GM12878 (cell line): ENCODE data around the gene MYT1. TPM values are rescaled to one million over a fixed set of nuclear protein-coding genes. Genes with fewer than 3 reads are reported as not detected.

Source experiments
- ATAC-seq: fragments of 200-7000 bp; cut with Tn5 transposase; 3 replicates; pipeline ENCODE4 v1.9.1; 2020; ENCODE audit warnings: mild to moderate bottlenecking, moderate library complexity
- BruUV-seq: library from RNA; stranded (reverse); fragments of 400-500 nt; replicated peaks from 2 replicates; lab custom pipeline; 2021; lab: Mats Ljungman, UMichigan
- CTCF ChIA-PET: fragments of 300-600 bp; sonication (Branson Sonifier 250); formaldehyde crosslinking; extraction: SDS; loops from one replicate; lab custom pipeline; 2021; ENCODE audit warnings: inconsistent platforms; lab: Yijun Ruan, JAX
- POLR2A ChIA-PET: fragments of 350-600 bp; formaldehyde crosslinking; extraction: SDS; loops from one replicate; lab custom pipeline; 2021; ENCODE audit warnings: inconsistent platforms; lab: Charles Lee
- RAD21 ChIA-PET: fragments of 300-600 bp; sonication (Branson Sonifier 250); formaldehyde crosslinking; loops from one replicate; lab custom pipeline; 2023; ENCODE audit warnings: antibody characterized with exemption; ENCODE audit not compliant: unreplicated experiment; lab: Charles Lee
- SMC1A ChIA-PET: fragments of 300-600 bp; sonication (Branson Sonifier 250); formaldehyde crosslinking; loops from one replicate; lab custom pipeline; 2023; ENCODE audit not compliant: unreplicated experiment, uncharacterized antibody; lab: Charles Lee
- DNase-seq: peaks from one replicate; pipeline ENCODE4 v3.0.0-alpha.2; 2011; ENCODE audit warnings: low read depth, low spot score
- FAIRE-seq: peaks from 3 replicates; lab custom pipeline; 2011; peaks lifted over from hg19 to GRCh38; lab: Jason Lieb, UNC
- H2AFZ ChIP-seq: 2 replicates; pipeline ENCODE4 v1.6.0; 2011; ENCODE audit warnings: low read depth, low read length, control low read depth; ENCODE audit not compliant: control insufficient read depth
- H3K27ac ChIP-seq: 2 replicates; pipeline ENCODE4 v1.5.1; 2011; ENCODE audit warnings: control low read depth; ENCODE audit not compliant: control insufficient read depth, insufficient read depth
- H3K27me3 ChIP-seq, 2 experiments: replicated peaks in 1 of 2; 2 replicates each; pipeline versions ENCODE4 v1.6.0 to v1.6.1; 2011; ENCODE audit warnings: low read length in 1 of 2; ENCODE audit not compliant: control insufficient read depth in 2 of 2, insufficient read depth in 2 of 2
- H3K36me3 ChIP-seq, 2 experiments: 2 replicates each; pipeline ENCODE4 v1.5.1; 2011; ENCODE audit warnings: low read length in 1 of 2; ENCODE audit not compliant: control insufficient read depth in 2 of 2, insufficient read depth in 2 of 2
- H3K4me1 ChIP-seq: 2 replicates; pipeline ENCODE4 v1.6.1; 2011; ENCODE audit warnings: mild to moderate bottlenecking, low read length, moderate library complexity, mixed read lengths; ENCODE audit not compliant: control insufficient read depth, insufficient read depth
- H3K4me2 ChIP-seq: 2 replicates; pipeline ENCODE4 v1.6.0; 2011; ENCODE audit warnings: control low read depth; ENCODE audit not compliant: control insufficient read depth, insufficient read depth
- H3K4me3 ChIP-seq: fragments of 200-600 bp; sonication (generic); 2 replicates; pipeline ENCODE4 v1.5.1; 2016
- H3K79me2 ChIP-seq: 2 replicates; pipeline ENCODE4 v1.6.0; 2011; ENCODE audit warnings: low read length; ENCODE audit not compliant: control insufficient read depth, insufficient read depth
- H3K9ac ChIP-seq: 2 replicates; pipeline ENCODE4 v1.8.0; 2011; ENCODE audit warnings: low read length, control low read depth, mixed read lengths; ENCODE audit not compliant: control insufficient read depth, insufficient read depth
- H3K9me3 ChIP-seq: replicated peaks from 3 replicates; pipeline ENCODE4 v1.5.1; 2011; ENCODE audit warnings: mild to moderate bottlenecking, low read length; ENCODE audit not compliant: control insufficient read depth, insufficient read depth
- H4K20me1 ChIP-seq: 2 replicates; pipeline ENCODE4 v1.6.0; 2011; ENCODE audit not compliant: control insufficient read depth, insufficient read depth
- ASH2L ChIP-seq: fragments of 300-600, 200-600 bp; sonication (generic); IDR thresholded peaks from 2 replicates; pipeline ENCODE4 v1.6.1; 2017; ENCODE audit warnings: low read depth, mild to moderate bottlenecking, borderline replicate concordance
- CREM ChIP-seq: IDR thresholded peaks from 2 replicates; pipeline ENCODE4 v1.6.1; 2014; ENCODE audit warnings: antibody characterized with exemption, low read depth
- EP300 ChIP-seq, 2 experiments: fragments of 150-350 bp in 1 of 2; IDR thresholded peaks; 2 replicates each; pipeline ENCODE4 v1.6.1; 2011 to 2012; ENCODE audit warnings: low read depth in 2 of 2, low read length in 2 of 2, borderline replicate concordance in 1 of 2, improper control_type of control experiment in 1 of 2, inconsistent platforms in 1 of 2; ENCODE audit not compliant: control insufficient read depth in 1 of 2
- FOS ChIP-seq: IDR thresholded peaks from 3 replicates; pipeline ENCODE4 v1.6.1; 2011; ENCODE audit warnings: borderline replicate concordance; ENCODE audit not compliant: insufficient read length; ENCODE audit errors: extremely low read depth
- IKZF1 ChIP-seq: fragments of 450-650 bp; conservative IDR thresholded peaks from 2 replicates; pipeline ENCODE4 v1.6.1; 2017; ENCODE audit warnings: antibody characterized with exemption, mild to moderate bottlenecking
- IRF4 ChIP-seq: IDR thresholded peaks from 2 replicates; pipeline ENCODE4 v1.6.1; 2011; ENCODE audit warnings: low read depth, low read length
- MYB ChIP-seq: fragments of 150-350 bp; IDR thresholded peaks from 2 replicates; pipeline ENCODE4 v1.6.1; 2014; ENCODE audit warnings: mild to moderate bottlenecking, low read depth, low read length, borderline replicate concordance
- PAX8 ChIP-seq: fragments of 450-650 bp; IDR thresholded peaks from 2 replicates; pipeline ENCODE4 v1.6.1; 2017; ENCODE audit warnings: mild to moderate bottlenecking, moderate library complexity
- POLR2AphosphoS5 ChIP-seq: IDR thresholded peaks from 2 replicates; pipeline ENCODE4 v1.6.1; 2011; ENCODE audit warnings: mild to moderate bottlenecking, low read length, inconsistent platforms
- RB1 ChIP-seq: fragments of 450-650 bp; formaldehyde crosslinking; IDR thresholded peaks from 2 replicates; pipeline ENCODE4 v1.6.1; 2017; ENCODE audit warnings: mild to moderate bottlenecking, borderline replicate concordance
- RELA ChIP-seq: fragments of 450-650 bp; IDR thresholded peaks from 2 replicates; pipeline ENCODE4 v1.8.0; 2014; ENCODE audit warnings: borderline replicate concordance; ENCODE audit not compliant: partially characterized antibody
- SPI1 ChIP-seq: IDR thresholded peaks from 2 replicates; pipeline ENCODE4 v1.6.1; 2011; ENCODE audit warnings: low read depth, mild to moderate bottlenecking, low read length, moderate library complexity, borderline replicate concordance; ENCODE audit not compliant: insufficient read depth
- TCF12 ChIP-seq: IDR thresholded peaks from 2 replicates; pipeline ENCODE4 v1.6.1; 2011; ENCODE audit warnings: low read depth, mild to moderate bottlenecking, low read length
- WGBS: methylation state at CpG from one replicate; pipeline ENCODE4 v1.1.6; 2016; ENCODE audit warnings: low lambda C conversion rate; ENCODE audit not compliant: insufficient replicate concordance, insufficient coverage; ENCODE audit errors: missing lambda C conversion rate; 5-methylcytosine and 5-hydroxymethylcytosine counted together
- in situ Hi-C: fragments of 300-500 bp; cut with MboI; formaldehyde crosslinking; loops from 9 replicates; pipeline ENCODE4 v1.14.3; 2018; ENCODE audit warnings: mixed read lengths
- intact Hi-C: fragments of 100-400 bp; cut with micrococcal nuclease; formaldehyde crosslinking; loops from one replicate; pipeline ENCODE4 v1.14.2; 2022; ENCODE audit not compliant: unreplicated experiment
- polyA plus RNA-seq, 11 experiments: library from polyadenylated mRNA; depleted of rRNA in 4 of 11; unstranded in 6 of 11; stranded (reverse) in 5 of 11; fragments of >200 nt; fragmentation: Nextera tagmentation in 4 of 11; fragmentation: Illumina TruSeq in 1 of 11; extraction: Ambion mirVana in 4 of 11; extraction: Trizol in 1 of 11; gene quantifications; 1 replicate in 1 of 11; 2 replicates in 10 of 11; pipeline versions ENCODE4 v1.2.1 to v1.2.3, GENCODE V29; 2011 to 2016; ENCODE audit warnings: inconsistent platforms in 2 of 11, missing spikeins in 2 of 11, low read depth in 1 of 11
- total RNA-seq, 4 experiments: library from RNA; depleted of rRNA in 3 of 4; stranded (reverse); fragments of >200 nt in 3 of 4; fragmentation: Illumina TruSeq in 1 of 4; extraction: Trizol in 1 of 4; gene quantifications; 2 replicates each; pipeline versions ENCODE4 v1.2.1 to v1.2.3, GENCODE V29; 2013 to 2021
- TF ChIP-seq, protein P1 (sequence below): fragments of 450-650 bp; IDR thresholded peaks from 2 replicates; pipeline ENCODE4 v1.6.1; 2017; ENCODE audit warnings: mild to moderate bottlenecking, moderate library complexity

The MYT1 gene
- total and polyA plus RNA-seq, 10 of the 15 experiments (the other 5 are each of a cell fraction or from before 2014, with no cell fraction given) = 0.01 to 0.10 TPM; not detected in 8

DNA sequence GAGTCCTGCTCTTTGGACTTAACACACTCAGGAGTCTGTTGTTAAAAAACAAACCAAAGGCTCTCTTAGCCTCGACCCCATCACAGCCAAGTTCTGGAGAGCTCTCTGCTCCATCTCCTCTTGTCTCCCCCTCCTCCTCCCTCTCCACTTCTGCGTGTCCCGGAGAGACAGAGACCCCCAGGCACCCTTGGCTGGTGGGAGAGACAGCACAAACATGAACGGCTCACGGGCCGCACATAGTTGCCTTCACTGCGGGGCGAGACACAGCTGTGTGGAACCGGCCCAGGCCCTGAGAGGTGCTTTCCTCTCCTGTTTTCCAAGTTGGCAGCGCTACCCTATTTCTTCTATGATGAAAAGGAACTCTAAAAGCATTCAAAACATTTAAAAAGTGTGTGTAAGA lies 23.3 kb upstream of the MYT1 start:
- no peak overlapping the region for H3K27ac ChIP-seq
- H3K9me3 ChIP-seq = peaks cover 5% of the 10 kb centered on the region; the same call in 2 of the 3 replicates
- peaks cover 1 to 4% of the 10 kb centered on the region in 2 experiments for H3K27me3 ChIP-seq
- CTCF ChIA-PET = no interaction called here
- in situ Hi-C loops = no loop called here
- no peaks in the 10 kb centered on the region for H4K20me1 ChIP-seq
- no peak for ATAC-seq
- no peaks in the 10 kb centered on the region for H3K36me3 ChIP-seq
- H3K4me2 ChIP-seq = no peak overlapping the region
- no peaks in the 10 kb centered on the region for H3K4me1 ChIP-seq
- H2AFZ ChIP-seq = no peak overlapping the region
- intact Hi-C loops = no loop called here
- H3K79me2 ChIP-seq = no peaks in the 10 kb centered on the region
- H3K9ac ChIP-seq = no peak overlapping the region
- TF ChIP-seq RB1 = no peak
- no peak for TF ChIP-seq CREM
- TF ChIP-seq SPI1 = no peak
- no peak for TF ChIP-seq MYB
- TF ChIP-seq TCF12 = no peak
- no peak for TF ChIP-seq PAX8
- no peak for TF ChIP-seq EP300 (IDR thresholded peaks at IDR 0.05; ENCODE audit: borderline replicate concordance in 1 of 2, control insufficient read depth in 1 of 2, low read depth in 2 of 2, low read length in 2 of 2)
- TF ChIP-seq, protein P1, sequence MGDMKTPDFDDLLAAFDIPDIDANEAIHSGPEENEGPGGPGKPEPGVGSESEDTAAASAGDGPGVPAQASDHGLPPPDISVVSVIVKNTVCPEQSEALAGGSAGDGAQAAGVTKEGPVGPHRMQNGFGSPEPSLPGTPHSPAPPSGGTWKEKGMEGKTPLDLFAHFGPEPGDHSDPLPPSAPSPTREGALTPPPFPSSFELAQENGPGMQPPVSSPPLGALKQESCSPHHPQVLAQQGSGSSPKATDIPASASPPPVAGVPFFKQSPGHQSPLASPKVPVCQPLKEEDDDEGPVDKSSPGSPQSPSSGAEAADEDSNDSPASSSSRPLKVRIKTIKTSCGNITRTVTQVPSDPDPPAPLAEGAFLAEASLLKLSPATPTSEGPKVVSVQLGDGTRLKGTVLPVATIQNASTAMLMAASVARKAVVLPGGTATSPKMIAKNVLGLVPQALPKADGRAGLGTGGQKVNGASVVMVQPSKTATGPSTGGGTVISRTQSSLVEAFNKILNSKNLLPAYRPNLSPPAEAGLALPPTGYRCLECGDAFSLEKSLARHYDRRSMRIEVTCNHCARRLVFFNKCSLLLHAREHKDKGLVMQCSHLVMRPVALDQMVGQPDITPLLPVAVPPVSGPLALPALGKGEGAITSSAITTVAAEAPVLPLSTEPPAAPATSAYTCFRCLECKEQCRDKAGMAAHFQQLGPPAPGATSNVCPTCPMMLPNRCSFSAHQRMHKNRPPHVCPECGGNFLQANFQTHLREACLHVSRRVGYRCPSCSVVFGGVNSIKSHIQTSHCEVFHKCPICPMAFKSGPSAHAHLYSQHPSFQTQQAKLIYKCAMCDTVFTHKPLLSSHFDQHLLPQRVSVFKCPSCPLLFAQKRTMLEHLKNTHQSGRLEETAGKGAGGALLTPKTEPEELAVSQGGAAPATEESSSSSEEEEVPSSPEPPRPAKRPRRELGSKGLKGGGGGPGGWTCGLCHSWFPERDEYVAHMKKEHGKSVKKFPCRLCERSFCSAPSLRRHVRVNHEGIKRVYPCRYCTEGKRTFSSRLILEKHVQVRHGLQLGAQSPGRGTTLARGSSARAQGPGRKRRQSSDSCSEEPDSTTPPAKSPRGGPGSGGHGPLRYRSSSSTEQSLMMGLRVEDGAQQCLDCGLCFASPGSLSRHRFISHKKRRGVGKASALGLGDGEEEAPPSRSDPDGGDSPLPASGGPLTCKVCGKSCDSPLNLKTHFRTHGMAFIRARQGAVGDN = no peak
- TF ChIP-seq IRF4 = no peak
- no peak for TF ChIP-seq IKZF1
- TF ChIP-seq POLR2AphosphoS5 = no peak
- TF ChIP-seq FOS = no peak
- TF ChIP-seq ASH2L = no peak
- no peak for TF ChIP-seq RELA
- SMC1A ChIA-PET = no interaction called here
- H3K4me3 ChIP-seq = no peak overlapping the region
- RAD21 ChIA-PET = no interaction called here
- no peak for DNase-seq
- BruUV-seq = no TSS peak
- WGBS = 48% methylated on average over 10 of the region's 10 CpGs
- FAIRE-seq = no peak
- POLR2A ChIA-PET = no interaction called here
